ENCODE results near the gene MRPL53. TPM values are rescaled to one million over a fixed set of nuclear protein-coding genes. Genes with fewer than 3 reads are reported as not detected.
A peak's percentile ranks its signal among the peaks of the same experiment; 100 is the strongest.

MRPL53 gene
- total RNA-seq, 2 donors from 2014 or later, result 20.1 to 88.2 TPM

DNA sequence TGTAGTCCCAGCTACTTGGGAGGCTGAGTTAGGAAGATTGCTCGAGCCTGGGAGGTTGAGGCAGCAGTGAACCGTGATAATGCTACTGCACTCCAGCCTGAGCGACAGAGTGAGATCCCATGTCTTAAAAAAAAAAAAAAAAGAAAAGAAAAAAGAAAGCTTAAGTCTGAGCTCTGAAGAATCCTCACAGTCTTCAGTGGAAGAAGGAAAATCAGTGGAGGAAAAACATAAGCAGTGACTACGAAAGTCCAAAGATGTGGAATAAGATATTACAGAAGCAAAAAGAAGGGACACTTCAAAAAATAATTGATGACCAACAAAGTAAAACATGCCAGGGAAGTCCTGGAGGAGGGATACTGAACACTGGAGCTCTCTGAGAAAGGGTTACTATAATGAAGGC lies 37.8 kb upstream of the MRPL53 start:
- WGBS, 2 donors, result 71 to 72% methylated on average over 4 of the region's 4 CpGs
- intact Hi-C loops (cut with DNase I), result no loop called here
- no peak overlapping the region for H3K4me3 ChIP-seq
- no peaks in the 10 kb centered on the region for H3K36me3 ChIP-seq (replicated peaks in 1 of 2; ENCODE audit: insufficient read depth in 1 of 2, low read depth in 2 of 2)
- H3K27ac ChIP-seq, result no peak overlapping the region
- TF ChIP-seq, protein P1, sequence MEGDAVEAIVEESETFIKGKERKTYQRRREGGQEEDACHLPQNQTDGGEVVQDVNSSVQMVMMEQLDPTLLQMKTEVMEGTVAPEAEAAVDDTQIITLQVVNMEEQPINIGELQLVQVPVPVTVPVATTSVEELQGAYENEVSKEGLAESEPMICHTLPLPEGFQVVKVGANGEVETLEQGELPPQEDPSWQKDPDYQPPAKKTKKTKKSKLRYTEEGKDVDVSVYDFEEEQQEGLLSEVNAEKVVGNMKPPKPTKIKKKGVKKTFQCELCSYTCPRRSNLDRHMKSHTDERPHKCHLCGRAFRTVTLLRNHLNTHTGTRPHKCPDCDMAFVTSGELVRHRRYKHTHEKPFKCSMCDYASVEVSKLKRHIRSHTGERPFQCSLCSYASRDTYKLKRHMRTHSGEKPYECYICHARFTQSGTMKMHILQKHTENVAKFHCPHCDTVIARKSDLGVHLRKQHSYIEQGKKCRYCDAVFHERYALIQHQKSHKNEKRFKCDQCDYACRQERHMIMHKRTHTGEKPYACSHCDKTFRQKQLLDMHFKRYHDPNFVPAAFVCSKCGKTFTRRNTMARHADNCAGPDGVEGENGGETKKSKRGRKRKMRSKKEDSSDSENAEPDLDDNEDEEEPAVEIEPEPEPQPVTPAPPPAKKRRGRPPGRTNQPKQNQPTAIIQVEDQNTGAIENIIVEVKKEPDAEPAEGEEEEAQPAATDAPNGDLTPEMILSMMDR (IDR thresholded peaks at IDR 0.05), result no peak
- TF ChIP-seq POLR2A (IDR thresholded peaks at IDR 0.05), result no peak
- H3K4me1 ChIP-seq, result peaks cover 46% of the 10 kb centered on the region
- DNase-seq (no peak), ATAC-seq (no peak)
- H3K27me3 ChIP-seq, result peaks cover 0 to 36% of the 10 kb centered on the region in 2 donors
- H3K9me3 ChIP-seq, result no peaks in the 10 kb centered on the region

DNA sequence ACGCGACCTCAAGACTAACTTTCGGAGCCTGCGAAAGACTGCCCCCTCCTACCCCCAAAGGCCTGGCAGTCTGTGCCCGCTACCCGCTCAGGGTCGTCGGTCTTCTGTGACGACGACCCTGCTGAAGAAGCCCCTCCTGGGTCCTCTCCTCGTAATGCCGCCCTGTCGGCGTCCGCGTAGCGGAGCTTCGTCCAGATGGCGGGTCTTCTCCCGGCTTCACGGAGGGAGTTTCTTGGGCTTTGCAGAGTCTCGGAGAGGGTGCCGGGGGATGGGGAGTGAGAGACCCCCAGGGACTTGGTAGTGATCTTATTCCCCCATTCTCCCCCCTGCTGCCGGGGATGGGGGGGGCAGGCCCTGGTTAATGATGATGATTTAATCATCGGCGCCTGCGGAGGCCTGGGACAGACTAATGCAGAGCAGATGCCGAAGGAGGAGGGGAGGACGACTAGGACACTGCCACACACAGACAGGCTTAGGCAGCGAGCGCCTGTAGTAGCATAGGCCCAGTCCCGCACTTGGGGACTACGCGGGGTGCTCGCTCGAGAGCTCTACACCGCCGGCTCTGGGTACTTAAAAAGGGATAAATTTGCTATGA lies 35.5 kb upstream of the MRPL53 start:
- ATAC-seq (peak; percentile 7), DNase-seq (peak in 1 of 4 donors; percentile 35)
- TF ChIP-seq POLR2A (IDR thresholded peaks at IDR 0.05), result no peak
- TF ChIP-seq, protein P1 (IDR thresholded peaks at IDR 0.05), result no peak
- Histone ChIP-seq H3K27me3 (peaks cover 0 to 14% of the 10 kb centered on the region in 2 donors), H3K4me1 (peaks cover 43% of the 10 kb centered on the region), H3K4me3 (peak overlapping the region; percentile 53 to 65), H3K9me3 (no peaks in the 10 kb centered on the region), H3K27ac (peak overlapping the region; percentile 96 to 99 (median 98)), H3K36me3 (replicated peaks in 1 of 2; ENCODE audit: insufficient read depth in 1 of 2, low read depth in 2 of 2) (no peaks in the 10 kb centered on the region)
- intact Hi-C loops (cut with DNase I), result no loop called here
- 9 to 25% methylated on average over 14 to 37 of the region's 38 CpGs for WGBS, 2 donors

DNA sequence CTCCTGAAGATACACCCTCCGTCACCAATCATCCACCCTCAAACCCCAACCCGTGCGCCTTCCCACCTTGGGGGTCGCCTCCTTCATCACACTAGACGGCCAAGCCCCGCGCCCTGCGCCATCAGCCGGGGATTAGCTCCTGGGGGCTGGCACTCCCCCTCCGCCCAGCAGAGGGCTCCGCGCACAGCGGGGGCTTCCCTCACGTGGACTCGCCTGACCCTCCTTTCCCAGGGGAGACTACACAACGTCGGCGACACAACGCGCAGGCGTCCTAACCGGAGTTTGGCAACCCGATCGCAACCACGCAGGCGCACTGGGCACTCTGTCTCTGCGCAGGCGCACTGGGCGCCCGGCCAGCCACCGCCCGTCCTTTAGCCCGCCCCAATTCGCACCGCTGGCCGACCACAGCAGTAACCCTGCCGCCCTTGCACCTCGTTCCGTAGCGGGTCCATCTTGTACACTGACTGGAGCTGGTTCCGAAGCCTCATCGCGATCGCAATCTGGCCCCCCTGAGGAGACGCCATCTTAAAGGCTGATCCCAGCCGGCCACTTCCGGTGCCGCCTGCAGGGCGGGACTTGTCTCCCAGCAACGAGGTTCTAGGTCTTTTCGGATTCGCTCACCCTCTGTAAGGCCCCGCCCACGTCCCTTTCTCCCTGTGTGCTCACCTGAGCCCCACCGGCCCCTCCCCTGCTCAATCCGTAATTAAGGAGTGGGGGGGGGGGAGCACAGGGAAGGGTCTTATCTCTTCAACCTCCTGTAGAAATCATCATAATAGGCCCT lies 34.9 kb upstream of the MRPL53 start, which contains the start of gene PCGF1:
PCGF1 (minus strand) TSS at position 551 of the 781 bp plus-strand sequence; CDS start at position 524, 27 bp downstream.
- ATAC-seq (peak; percentile 98), DNase-seq (peak; percentile 100)
- Histone ChIP-seq H3K27me3 (peaks cover 0 to 9% of the 10 kb centered on the region in 2 donors), H3K27ac (peak within 1 kb of the TSS; percentile 96 to 99 (median 98)), H3K9me3 (no peaks in the 10 kb centered on the region), H3K36me3 (replicated peaks in 1 of 2; ENCODE audit: insufficient read depth in 1 of 2, low read depth in 2 of 2) (no peaks in the 10 kb centered on the region), H3K4me3 (peak within 1 kb of the TSS; percentile 53 to 65), H3K4me1 (peaks cover 49% of the 10 kb centered on the region)
- TF ChIP-seq, protein P1 (IDR thresholded peaks at IDR 0.05), result peak in 4 of 7 experiments; percentile 25 to 36 (median 32)
- peak in 2 of 3 donors; percentile 73 to 81 for TF ChIP-seq POLR2A (IDR thresholded peaks at IDR 0.05)
- intact Hi-C loops (cut with DNase I), result no loop called here
- WGBS, 2 donors, result 0 to 1% methylated on average over 24 to 56 of the region's 56 CpGs

DNA sequence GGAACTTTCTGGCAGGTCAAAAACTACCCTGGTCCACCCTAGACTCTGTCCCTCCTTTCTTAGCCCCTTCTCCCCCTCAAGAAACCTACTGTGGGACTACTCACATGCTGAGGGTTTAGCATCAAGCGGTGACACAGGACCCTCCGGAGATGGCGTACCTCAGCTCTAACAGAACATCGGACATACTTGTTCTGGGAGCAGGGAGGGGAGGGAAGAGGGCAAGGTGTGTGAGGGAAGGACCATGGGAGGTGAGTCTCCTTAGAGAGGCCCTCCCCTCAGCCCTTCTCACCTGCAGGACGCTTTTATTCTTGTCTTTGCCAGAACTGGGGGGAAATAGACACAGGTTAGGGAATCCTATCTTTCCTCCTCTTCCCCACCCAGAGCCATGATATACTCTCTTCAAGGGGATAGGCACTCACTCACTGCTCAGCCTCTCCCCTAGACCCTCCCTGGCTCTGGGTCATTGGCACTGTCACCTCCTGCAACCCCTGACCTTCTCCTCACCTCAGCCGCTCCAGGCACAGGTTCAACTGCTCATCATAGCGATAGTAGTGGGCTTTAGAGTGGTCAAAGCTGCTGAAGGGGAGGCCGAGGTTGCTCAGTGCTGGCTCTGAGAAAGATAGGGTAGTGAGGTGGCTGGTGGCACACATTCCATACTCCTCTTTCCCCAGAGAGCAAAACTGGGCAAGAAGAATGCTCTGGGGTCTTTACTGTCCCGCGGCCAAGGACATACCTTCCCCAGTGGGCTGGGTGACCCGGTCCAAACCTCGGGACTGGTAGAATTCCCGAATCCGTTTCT lies 33.2 kb upstream of the MRPL53 start:
- intact Hi-C loops (cut with DNase I), result no loop called here
- Histone ChIP-seq H3K36me3 (replicated peaks in 1 of 2; ENCODE audit: insufficient read depth in 1 of 2, low read depth in 2 of 2) (no peaks in the 10 kb centered on the region), H3K9me3 (no peaks in the 10 kb centered on the region), H3K27ac (no peak overlapping the region), H3K4me1 (peaks cover 55% of the 10 kb centered on the region), H3K27me3 (peaks cover 0 to 2% of the 10 kb centered on the region in 2 donors), H3K4me3 (no peak overlapping the region)
- TF ChIP-seq, protein P1 (IDR thresholded peaks at IDR 0.05), result no peak
- no peak for TF ChIP-seq POLR2A (IDR thresholded peaks at IDR 0.05)
- no peak for ATAC-seq
- DNase-seq, result no peak
- WGBS, 2 donors, result 91 to 95% methylated on average over 13 to 14 of the region's 14 CpGs

Data from body of pancreas (tissue), 4 donors.